HCT116 (cell line): ENCODE data around the gene NET1. TPM values are rescaled to one million over a fixed set of nuclear protein-coding genes. Genes with fewer than 3 reads are reported as not detected.

Experiments used
- ATAC-seq: fragments of 200-7000 bp; cut with Tn5 transposase; 2 replicates; pipeline ENCODE4 v1.9.1; 2020; ENCODE audit warnings: mild to moderate bottlenecking, moderate library complexity
- BruUV-seq: library from RNA; stranded (reverse); fragments of 400-500 nt; replicated peaks from 2 replicates; lab custom pipeline; 2021; lab: Mats Ljungman, UMichigan
- CTCF ChIA-PET: fragments of 300-600 bp; sonication (Branson Sonifier 250); formaldehyde crosslinking; loops from one replicate; lab custom pipeline; 2021; ENCODE audit warnings: antibody characterized with exemption; lab: Charles Lee
- POLR2A ChIA-PET: fragments of 300-600, 350-600 bp; sonication (Branson Sonifier 250); formaldehyde crosslinking; loops from one replicate; lab custom pipeline; 2021; ENCODE audit warnings: antibody characterized with exemption; lab: Charles Lee
- RAD21 ChIA-PET, 2 experiments: fragments of 300-600 bp; sonication (Branson Sonifier 250); formaldehyde crosslinking; loops; one replicate each; lab custom pipeline; 2023; ENCODE audit warnings: low total read pairs in 2 of 2; ENCODE audit not compliant: uncharacterized antibody in 2 of 2, unreplicated experiment in 2 of 2, low non-redundant PET in 1 of 2; lab: Charles Lee
- DNase-seq: peaks from one replicate; pipeline ENCODE4 v3.0.0-alpha.2; 2010; ENCODE audit warnings: low read depth, low spot score
- H2AFZ ChIP-seq: fragments of 200-600 bp; shearing (Covaris generic), sonication (generic); 2 replicates; pipeline ENCODE4 v1.6.1; 2017; ENCODE audit warnings: low read depth, mixed run types, mixed read lengths, antibody characterized with exemption, low read length; ENCODE audit not compliant: poor library complexity, severe bottlenecking
- H3K27ac ChIP-seq: 2 replicates; pipeline ENCODE4 v1.5.1; 2012; ENCODE audit warnings: low read depth, low read length
- H3K27me3 ChIP-seq: fragments of 200-600 bp; sonication (generic); 2 replicates; pipeline ENCODE4 v1.6.1; 2016; ENCODE audit warnings: mixed run types, low read length, mixed read lengths; ENCODE audit not compliant: insufficient read depth
- H3K36me3 ChIP-seq, 2 experiments: fragments of 200-500 bp in 1 of 2; fragments of 200-600 bp in 1 of 2; sonication (Bioruptor generic) in 1 of 2; sonication (generic) in 1 of 2; 2 replicates each; pipeline versions ENCODE4 v1.5.1 to v1.6.1; 2014 to 2016; ENCODE audit warnings: low read length in 2 of 2, inconsistent platforms in 1 of 2, mixed read lengths in 1 of 2, mixed run types in 1 of 2; ENCODE audit not compliant: insufficient read depth in 2 of 2, control insufficient read depth in 1 of 2
- H3K4me1 ChIP-seq, 2 experiments: fragments of 200-600 bp in 1 of 2; sonication (generic) in 1 of 2; 2 replicates each; pipeline versions ENCODE4 v1.5.1 to v1.6.1; 2012 to 2017; ENCODE audit warnings: low read length in 2 of 2, inconsistent platforms in 1 of 2, mild to moderate bottlenecking in 1 of 2, mixed read lengths in 1 of 2, mixed run types in 1 of 2, moderate library complexity in 1 of 2; ENCODE audit not compliant: insufficient read depth in 2 of 2, control insufficient read depth in 1 of 2
- H3K4me2 ChIP-seq: fragments of 200-600 bp; sonication (generic); 2 replicates; pipeline ENCODE4 v1.6.1; 2017; ENCODE audit warnings: mixed run types, low read length, mixed read lengths
- H3K4me3 ChIP-seq, 2 experiments: fragments of 200-600 bp in 1 of 2; sonication (generic) in 1 of 2; replicated peaks in 1 of 2; 2 replicates each; pipeline ENCODE4 v1.5.1; 2011 to 2016; ENCODE audit warnings: low read length in 2 of 2, control low read depth in 1 of 2, low read depth in 1 of 2, mild to moderate bottlenecking in 1 of 2, mixed read lengths in 1 of 2, mixed run types in 1 of 2
- H3K79me2 ChIP-seq: fragments of 200-600 bp; sonication (generic); 2 replicates; pipeline ENCODE4 v1.6.1; 2017; ENCODE audit warnings: mild to moderate bottlenecking, mixed run types, low read length, moderate library complexity, mixed read lengths; ENCODE audit not compliant: insufficient read depth
- H3K9ac ChIP-seq: fragments of 200-600 bp; sonication (generic); 2 replicates; pipeline ENCODE4 v1.6.1; 2016; ENCODE audit warnings: low read length, mixed read lengths
- H3K9me2 ChIP-seq: fragments of 200-600 bp; sonication (generic), shearing (Covaris generic); 2 replicates; pipeline ENCODE4 v1.6.1; 2017; ENCODE audit warnings: mixed run types, mild to moderate bottlenecking, moderate library complexity; ENCODE audit not compliant: insufficient read depth
- H3K9me3 ChIP-seq, 2 experiments: fragments of 200-500 bp in 1 of 2; fragments of 200-600 bp in 1 of 2; sonication (Bioruptor generic) in 1 of 2; sonication (generic) in 1 of 2; 2 replicates each; pipeline ENCODE4 v1.6.1; 2014 to 2017; ENCODE audit warnings: low read length in 2 of 2, mixed read lengths in 2 of 2, inconsistent platforms in 1 of 2, low read depth in 1 of 2, mild to moderate bottlenecking in 1 of 2, mixed run types in 1 of 2, moderate library complexity in 1 of 2; ENCODE audit not compliant: control insufficient read depth in 1 of 2, insufficient read depth in 1 of 2
- H4K20me1 ChIP-seq: fragments of 200-600 bp; sonication (generic), shearing (Covaris generic); 2 replicates; pipeline ENCODE4 v1.6.1; 2017; ENCODE audit warnings: mixed run types, mild to moderate bottlenecking, moderate library complexity; ENCODE audit not compliant: insufficient read depth
- CEBPB ChIP-seq: IDR thresholded peaks from 2 replicates; pipeline ENCODE4 v1.6.1; 2012; ENCODE audit warnings: low read depth
- EZH2 ChIP-seq: fragments of 200-600 bp; sonication (generic); IDR thresholded peaks from 2 replicates; pipeline ENCODE4 v1.6.1; 2017; ENCODE audit warnings: antibody characterized with exemption, mixed run types
- EZH2phosphoT487 ChIP-seq: fragments of 200-600 bp; IDR thresholded peaks from 2 replicates; pipeline ENCODE4 v1.6.1; 2018; ENCODE audit warnings: antibody characterized with exemption, borderline replicate concordance
- FOSL1 ChIP-seq: IDR thresholded peaks from 2 replicates; pipeline ENCODE4 v1.6.1; 2012; ENCODE audit warnings: low read depth
- POLR2A ChIP-seq: IDR thresholded peaks from 2 replicates; pipeline ENCODE4 v1.7.0; 2011; ENCODE audit warnings: borderline replicate concordance; ENCODE audit not compliant: insufficient read depth, insufficient read length; ENCODE audit errors: extremely low read depth
- POLR2AphosphoS5 ChIP-seq: IDR thresholded peaks from 2 replicates; pipeline ENCODE4 v1.6.1; 2011; ENCODE audit warnings: mild to moderate bottlenecking, low read depth, low read length, moderate library complexity
- RAD21 ChIP-seq: IDR thresholded peaks from 2 replicates; pipeline ENCODE4 v1.6.1; 2012; ENCODE audit warnings: low read depth, mild to moderate bottlenecking
- SIN3A ChIP-seq: IDR thresholded peaks from 2 replicates; pipeline ENCODE4 v1.6.1; 2012; ENCODE audit warnings: low read depth
- SP1 ChIP-seq: IDR thresholded peaks from 2 replicates; pipeline ENCODE4 v1.6.1; 2012; ENCODE audit warnings: low read depth
- SRF ChIP-seq: IDR thresholded peaks from 2 replicates; pipeline ENCODE4 v1.6.1; 2012; ENCODE audit warnings: low read depth
- TCF7L2 ChIP-seq: IDR thresholded peaks from 2 replicates; pipeline ENCODE4 v1.7.0; 2011; ENCODE audit warnings: borderline replicate concordance, inconsistent platforms; ENCODE audit not compliant: insufficient read depth, insufficient read length; ENCODE audit errors: extremely low read depth
- YY1 ChIP-seq: IDR thresholded peaks from 2 replicates; pipeline ENCODE4 v1.6.1; 2011; ENCODE audit warnings: low read length, low read depth, moderate library complexity, mild to moderate bottlenecking; ENCODE audit not compliant: insufficient replicate concordance; ENCODE audit errors: extremely low read depth
- ZNF274 ChIP-seq: fragments of 200-500 bp; sonication (Bioruptor generic); IDR thresholded peaks from 2 replicates; pipeline ENCODE4 v1.6.1; 2014; ENCODE audit warnings: mild to moderate bottlenecking, low read depth, low read length, inconsistent platforms
- intact Hi-C: fragments of 100-400 bp; cut with micrococcal nuclease; formaldehyde crosslinking; loops from 2 replicates; pipeline ENCODE4 v1.10.0; 2022
- total RNA-seq: library from RNA; stranded (reverse); gene quantifications from one replicate; pipeline ENCODE4 v1.2.1, GENCODE V29; 2021; ENCODE audit not compliant: unreplicated experiment
- TF ChIP-seq, protein P1 (sequence below), 3 experiments: fragments of 200-600 bp in 1 of 3; sonication (generic) in 1 of 3; IDR thresholded peaks in 2 of 3; conservative IDR thresholded peaks in 1 of 3; 2 replicates each; pipeline ENCODE4 v1.5.1; 2012 to 2017; ENCODE audit warnings: low read depth in 2 of 3, low read length in 2 of 3, antibody characterized with exemption in 1 of 3, borderline replicate concordance in 1 of 3, control low read depth in 1 of 3, mild to moderate bottlenecking in 1 of 3, mixed read lengths in 1 of 3, mixed run types in 1 of 3, moderate library complexity in 1 of 3; ENCODE audit not compliant: insufficient read depth in 1 of 3
- TF ChIP-seq, protein P2 (sequence below): IDR thresholded peaks from 2 replicates; pipeline ENCODE4 v1.6.1; 2011; ENCODE audit warnings: mild to moderate bottlenecking, low read length, moderate library complexity; ENCODE audit not compliant: insufficient replicate concordance; ENCODE audit errors: extremely low read depth
- TF ChIP-seq, protein P3 (sequence below): IDR thresholded peaks from 2 replicates; pipeline ENCODE4 v1.6.1; 2012
- TF ChIP-seq, protein P4 (sequence below): IDR thresholded peaks from 2 replicates; pipeline ENCODE4 v1.6.1; 2012

Gene NET1
- total RNA-seq, 1 experiment from 2014 or later, result 51.2 TPM

DNA sequence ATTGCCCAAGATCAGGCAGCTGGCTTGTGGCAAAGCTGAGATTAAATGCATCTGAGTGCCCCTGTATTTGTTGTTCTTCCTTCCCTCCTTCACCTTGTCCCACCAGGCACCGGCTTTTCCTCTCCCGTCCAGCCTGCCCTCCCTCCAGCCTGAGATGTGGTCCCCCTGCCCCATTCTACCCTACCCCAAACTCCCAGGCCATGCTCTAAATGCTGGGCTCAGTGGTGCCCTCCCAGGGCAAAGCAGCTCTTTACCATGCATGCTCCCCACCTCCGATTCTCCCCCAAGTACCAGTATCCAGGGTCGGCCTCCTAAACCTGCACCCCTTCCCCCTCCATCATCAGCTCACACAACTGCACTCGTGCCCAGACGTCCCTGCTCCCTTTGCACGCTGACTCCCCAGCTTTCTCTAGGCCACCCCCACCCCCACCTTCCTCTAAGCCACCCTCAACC, 50.5 kb downstream of the NET1 start:
- no peaks in the 10 kb centered on the region for H3K79me2 ChIP-seq
- CTCF ChIA-PET, result interaction anchor here (1.6 to 1.9 kb wide), 2 partner anchors 161 to 167 kb away, joined by 3 to 7 read pairs; no protein-coding TSS in a partner anchor
- no peak overlapping the region for H2AFZ ChIP-seq
- H3K9ac ChIP-seq, result no peak overlapping the region
- no peaks in the 10 kb centered on the region for H3K9me3 ChIP-seq
- TF ChIP-seq SIN3A (no peak), EZH2phosphoT487 (no peak), FOSL1 (no peak), EZH2 (no peak), TCF7L2 (no peak), RAD21 (no peak), SRF (no peak), CEBPB (no peak), ZNF274 (no peak), POLR2A (no peak), SP1 (no peak), YY1 (no peak), POLR2AphosphoS5 (no peak)
- TF ChIP-seq, protein P1, sequence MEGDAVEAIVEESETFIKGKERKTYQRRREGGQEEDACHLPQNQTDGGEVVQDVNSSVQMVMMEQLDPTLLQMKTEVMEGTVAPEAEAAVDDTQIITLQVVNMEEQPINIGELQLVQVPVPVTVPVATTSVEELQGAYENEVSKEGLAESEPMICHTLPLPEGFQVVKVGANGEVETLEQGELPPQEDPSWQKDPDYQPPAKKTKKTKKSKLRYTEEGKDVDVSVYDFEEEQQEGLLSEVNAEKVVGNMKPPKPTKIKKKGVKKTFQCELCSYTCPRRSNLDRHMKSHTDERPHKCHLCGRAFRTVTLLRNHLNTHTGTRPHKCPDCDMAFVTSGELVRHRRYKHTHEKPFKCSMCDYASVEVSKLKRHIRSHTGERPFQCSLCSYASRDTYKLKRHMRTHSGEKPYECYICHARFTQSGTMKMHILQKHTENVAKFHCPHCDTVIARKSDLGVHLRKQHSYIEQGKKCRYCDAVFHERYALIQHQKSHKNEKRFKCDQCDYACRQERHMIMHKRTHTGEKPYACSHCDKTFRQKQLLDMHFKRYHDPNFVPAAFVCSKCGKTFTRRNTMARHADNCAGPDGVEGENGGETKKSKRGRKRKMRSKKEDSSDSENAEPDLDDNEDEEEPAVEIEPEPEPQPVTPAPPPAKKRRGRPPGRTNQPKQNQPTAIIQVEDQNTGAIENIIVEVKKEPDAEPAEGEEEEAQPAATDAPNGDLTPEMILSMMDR (IDR thresholded peaks at IDR 0.05 in 2 of 3, conservative IDR thresholded peaks at IDR 0.05 in 1 of 3; ENCODE audit: borderline replicate concordance in 1 of 3, insufficient read depth in 1 of 3, low read depth in 2 of 3, low read length in 2 of 3), result no peak
- TF ChIP-seq, protein P2, sequence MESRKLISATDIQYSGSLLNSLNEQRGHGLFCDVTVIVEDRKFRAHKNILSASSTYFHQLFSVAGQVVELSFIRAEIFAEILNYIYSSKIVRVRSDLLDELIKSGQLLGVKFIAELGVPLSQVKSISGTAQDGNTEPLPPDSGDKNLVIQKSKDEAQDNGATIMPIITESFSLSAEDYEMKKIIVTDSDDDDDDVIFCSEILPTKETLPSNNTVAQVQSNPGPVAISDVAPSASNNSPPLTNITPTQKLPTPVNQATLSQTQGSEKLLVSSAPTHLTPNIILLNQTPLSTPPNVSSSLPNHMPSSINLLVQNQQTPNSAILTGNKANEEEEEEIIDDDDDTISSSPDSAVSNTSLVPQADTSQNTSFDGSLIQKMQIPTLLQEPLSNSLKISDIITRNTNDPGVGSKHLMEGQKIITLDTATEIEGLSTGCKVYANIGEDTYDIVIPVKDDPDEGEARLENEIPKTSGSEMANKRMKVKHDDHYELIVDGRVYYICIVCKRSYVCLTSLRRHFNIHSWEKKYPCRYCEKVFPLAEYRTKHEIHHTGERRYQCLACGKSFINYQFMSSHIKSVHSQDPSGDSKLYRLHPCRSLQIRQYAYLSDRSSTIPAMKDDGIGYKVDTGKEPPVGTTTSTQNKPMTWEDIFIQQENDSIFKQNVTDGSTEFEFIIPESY, result no peak
- TF ChIP-seq, protein P3, sequence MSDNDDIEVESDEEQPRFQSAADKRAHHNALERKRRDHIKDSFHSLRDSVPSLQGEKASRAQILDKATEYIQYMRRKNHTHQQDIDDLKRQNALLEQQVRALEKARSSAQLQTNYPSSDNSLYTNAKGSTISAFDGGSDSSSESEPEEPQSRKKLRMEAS, result no peak
- TF ChIP-seq, protein P4, sequence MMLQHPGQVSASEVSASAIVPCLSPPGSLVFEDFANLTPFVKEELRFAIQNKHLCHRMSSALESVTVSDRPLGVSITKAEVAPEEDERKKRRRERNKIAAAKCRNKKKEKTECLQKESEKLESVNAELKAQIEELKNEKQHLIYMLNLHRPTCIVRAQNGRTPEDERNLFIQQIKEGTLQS, result no peak
- intact Hi-C loops, result no loop called here
- H3K4me2 ChIP-seq, result no peak overlapping the region
- H3K4me3 ChIP-seq, result no peak overlapping the region
- POLR2A ChIA-PET, result no interaction called here
- H3K27ac ChIP-seq, result no peak overlapping the region
- peaks cover 0 to 9% of the 10 kb centered on the region in 2 experiments; a peak in 2 of 4 replicates for H3K36me3 ChIP-seq
- H3K27me3 ChIP-seq, result no peaks in the 10 kb centered on the region
- no TSS peak for BruUV-seq
- no peaks in the 10 kb centered on the region for H3K9me2 ChIP-seq
- ATAC-seq, result no peak
- DNase-seq, result no peak
- H3K4me1 ChIP-seq, result no peaks in the 10 kb centered on the region
- RAD21 ChIA-PET, result no interaction called here
- H4K20me1 ChIP-seq, result no peaks in the 10 kb centered on the region
